GM19193 (cell line): Measurements from ENCODE around the gene RIPK4.

Experiments
- POLR2A ChIP-seq: IDR thresholded peaks from 4 replicates; pipeline ENCODE4 v1.6.1; 2011; ENCODE audit not compliant: insufficient read depth, insufficient read length; ENCODE audit errors: extremely low read depth

RIPK4 gene

DNA sequence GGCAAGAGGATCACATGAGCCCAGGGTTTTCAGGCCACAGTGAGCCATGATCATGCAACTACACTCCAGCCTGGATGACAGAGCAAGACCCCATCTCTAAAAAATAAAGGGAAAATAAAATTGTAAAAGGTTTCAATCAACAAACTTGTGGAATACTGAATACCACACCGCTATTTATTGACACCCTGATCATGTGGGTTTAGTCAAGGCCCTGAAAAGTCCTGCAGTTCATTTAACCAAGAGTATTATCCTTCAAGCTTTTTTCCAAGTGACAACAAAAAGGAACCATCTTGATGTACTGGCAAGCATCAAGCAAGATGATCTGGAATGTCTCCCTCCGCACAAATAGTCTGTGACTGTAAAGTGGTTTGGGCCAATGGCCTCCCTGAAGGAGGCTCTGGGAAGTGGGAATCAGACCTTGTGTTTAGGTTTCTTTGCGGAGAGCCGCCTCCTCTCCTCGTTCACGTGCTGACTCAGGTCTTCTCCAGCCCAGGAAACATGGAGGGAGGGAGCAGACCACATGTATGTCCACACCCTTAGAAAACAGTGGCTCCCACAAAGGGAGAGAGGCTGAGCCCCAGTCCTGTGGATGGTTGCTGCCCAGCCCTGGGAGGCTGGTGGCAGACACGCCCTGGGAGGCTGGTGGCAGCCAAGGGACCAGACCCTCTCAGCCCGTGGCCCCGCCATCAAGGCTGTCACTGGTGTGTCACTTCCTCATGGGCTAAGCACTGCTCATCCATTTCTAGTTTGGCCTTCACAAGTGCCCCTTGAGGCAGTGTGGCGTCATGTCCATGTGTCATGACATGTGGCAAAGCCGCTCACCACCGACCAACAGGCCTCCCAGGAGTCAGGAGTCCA is 56.7 kb downstream of the RIPK4 start:
- TF ChIP-seq POLR2A, result no peak

GRCh38 chr21:41709166-41709565 is 57.7 kb downstream of the RIPK4 start:
- no peak for TF ChIP-seq POLR2A

DNA sequence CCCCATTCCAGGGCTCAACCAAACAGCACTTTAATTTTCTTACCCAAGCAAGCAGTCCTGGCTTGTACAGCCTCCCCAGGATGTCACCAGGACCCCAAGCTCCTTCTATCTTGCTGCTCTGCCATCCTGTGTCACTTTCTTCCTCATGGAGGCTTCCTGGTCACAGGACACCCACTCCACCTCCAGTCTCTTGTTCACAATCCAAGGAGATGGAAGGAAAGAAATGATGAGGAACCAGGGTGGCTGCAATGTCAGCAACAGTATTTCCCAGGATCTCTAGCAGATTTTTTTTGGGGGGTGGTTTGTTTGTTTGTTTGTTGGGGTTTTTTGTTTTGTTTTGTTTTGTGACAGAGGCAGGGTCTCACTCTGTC is 58.9 kb downstream of the RIPK4 start:
- no peak for TF ChIP-seq POLR2A

GRCh38 chr21:41707231-41707959 is 59.5 kb downstream of the RIPK4 start:
- no peak for TF ChIP-seq POLR2A

GRCh38 chr21:41706678-41707077 is 60.2 kb downstream of the RIPK4 start:
- no peak for TF ChIP-seq POLR2A

GRCh38 chr21:41706263-41706639 is 60.6 kb downstream of the RIPK4 start:
- no peak for TF ChIP-seq POLR2A

DNA sequence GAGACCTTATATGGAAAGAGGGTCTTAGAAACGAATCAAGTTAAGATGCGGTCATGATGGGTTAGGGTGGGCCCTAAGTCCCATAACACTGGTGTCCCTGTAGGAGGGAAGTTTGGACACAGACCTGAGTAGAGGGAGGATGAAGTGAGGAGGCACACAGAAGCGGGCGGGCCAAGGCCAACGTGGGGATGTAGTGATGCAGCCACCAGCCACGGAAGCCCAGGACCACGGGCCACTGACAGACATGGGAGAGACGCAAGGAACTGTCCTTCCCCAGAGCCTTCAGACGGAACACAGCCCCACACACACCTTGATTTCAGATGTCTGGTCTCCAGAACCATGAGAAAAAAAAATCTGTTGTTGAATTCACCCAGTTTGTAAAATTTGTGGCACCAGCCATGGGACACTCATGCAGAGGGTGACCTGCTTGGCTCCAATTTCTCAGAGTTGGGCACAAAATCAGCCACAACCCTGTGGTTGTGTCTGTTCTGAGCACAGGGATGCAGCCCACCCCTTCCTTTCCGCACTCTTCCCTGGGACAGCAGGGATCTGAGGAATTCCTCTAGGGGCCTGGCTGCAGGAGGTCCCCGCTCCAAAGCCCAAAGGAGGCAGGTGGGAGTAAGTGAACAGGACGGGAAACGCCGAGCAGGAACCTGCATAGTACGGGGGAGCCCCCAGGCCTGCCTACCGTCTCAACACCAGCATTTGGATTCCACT is 61.1 kb downstream of the RIPK4 start:
- no peak for TF ChIP-seq POLR2A

GRCh38 chr21:41703857-41704501 is 62.9 kb downstream of the RIPK4 start:
- TF ChIP-seq POLR2A, result no peak

DNA sequence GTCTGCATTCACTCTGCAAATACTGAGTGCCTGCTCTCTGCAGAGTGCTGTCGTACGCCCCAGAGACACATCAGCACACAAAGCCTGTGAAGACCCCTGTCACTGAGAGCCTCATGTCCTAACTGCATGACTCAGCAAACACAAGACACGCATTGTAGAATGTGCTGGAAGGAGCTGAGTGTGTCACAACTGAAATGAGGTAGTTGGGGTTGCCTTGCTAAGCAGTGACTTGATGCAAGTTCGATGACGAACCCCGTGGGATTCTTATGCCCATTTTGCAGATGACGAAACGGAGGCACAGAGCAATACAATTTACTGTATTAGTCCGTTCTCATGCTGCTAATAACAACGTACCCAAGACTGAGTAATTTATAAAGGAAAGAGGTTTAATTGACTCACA is 65.1 kb downstream of the RIPK4 start:
- no peak for TF ChIP-seq POLR2A

GRCh38 chr21:41699311-41699710 is 67.5 kb downstream of the RIPK4 start:
- TF ChIP-seq POLR2A, result no peak

GRCh38 chr21:41698071-41698470 is 68.8 kb downstream of the RIPK4 start:
- no peak for TF ChIP-seq POLR2A

DNA sequence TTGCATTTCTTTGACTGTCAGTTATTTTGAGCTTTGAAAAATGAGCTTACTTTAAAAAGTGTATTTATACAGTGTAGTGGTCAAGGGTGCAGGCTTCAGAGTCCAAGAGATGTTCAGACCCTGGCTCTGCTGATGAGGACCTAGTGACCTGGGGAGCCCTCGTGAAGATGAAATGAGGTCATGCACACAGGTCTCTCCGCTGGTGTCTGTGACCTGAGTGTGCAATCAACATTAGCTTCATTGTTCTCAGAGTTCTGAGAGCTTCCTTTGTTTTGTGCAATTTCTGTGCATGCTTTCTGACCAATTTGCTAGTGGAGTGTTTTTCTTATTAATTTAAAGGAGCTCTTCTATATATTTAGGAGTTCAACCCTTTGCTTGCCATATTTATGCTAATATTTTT is 71.3 kb downstream of the RIPK4 start:
- no peak for TF ChIP-seq POLR2A

GRCh38 chr21:41692185-41692565 is 74.7 kb downstream of the RIPK4 start:
- TF ChIP-seq POLR2A, result no peak

GRCh38 chr21:41691205-41692184 is 75.4 kb downstream of the RIPK4 start:
- no peak for TF ChIP-seq POLR2A
